Fibroblast of villous mesenchyme (primary cell): ENCODE measurements around the gene HSPB6. TPM values are rescaled to one million over a fixed set of nuclear protein-coding genes. Genes with fewer than 3 reads are reported as not detected.

ENCODE experiments used
- total RNA-seq: library from RNA; depleted of rRNA; stranded (reverse); fragments of >200 nt; gene quantifications from 2 replicates; pipeline ENCODE4 v1.2.3, GENCODE V29; 2012

Gene HSPB6
- total RNA-seq, 1 donor: 20.7 TPM

Other genes starting within 250 kb of the HSPB6 start
- 0.97 and 2.2 TPM in 2 replicates for gene DMKN, start 243.4 kb downstream of the HSPB6 start, total RNA-seq
- under 0.01 TPM in 1 of 2 replicates, not detected in the other for gene SBSN, start 228.7 kb downstream of the HSPB6 start, total RNA-seq
- gene GAPDHS, start 223.6 kb downstream of the HSPB6 start, total RNA-seq: not detected in 2 replicates
- 77.3 and 81.2 TPM in 2 replicates for gene TMEM147, start 211.4 kb downstream of the HSPB6 start, total RNA-seq
- not detected in 2 replicates for gene ATP4A, start 193.4 kb downstream of the HSPB6 start, total RNA-seq
- not detected in 2 replicates for gene PMIS2, start 170.9 kb downstream of the HSPB6 start, total RNA-seq
- 6.5 and 6.8 TPM in 2 replicates for gene HAUS5, start 144.3 kb downstream of the HSPB6 start, total RNA-seq
- gene RBM42, start 128.0 kb downstream of the HSPB6 start, total RNA-seq: 41.0 and 54.1 TPM in 2 replicates
- under 0.01 and 0.86 TPM in 2 replicates for gene ETV2, start 115.3 kb downstream of the HSPB6 start, total RNA-seq
- 165 and 215 TPM in 2 replicates for gene COX6B1, start 108.7 kb downstream of the HSPB6 start, total RNA-seq
- gene UPK1A, start 90.5 kb downstream of the HSPB6 start, total RNA-seq: not detected in 2 replicates
- not detected in 2 replicates for gene ZBTB32, start 52.5 kb downstream of the HSPB6 start, total RNA-seq
- 5.6 and 7.4 TPM in 2 replicates for gene KMT2B, start 39.0 kb downstream of the HSPB6 start, total RNA-seq
- gene IGFLR1, start 14.6 kb downstream of the HSPB6 start, total RNA-seq: 0.43 and 0.64 TPM in 2 replicates
- 4.7 and 5.8 TPM in 2 replicates for gene U2AF1L4, start 11.6 kb downstream of the HSPB6 start, total RNA-seq
- 14.7 and 18.7 TPM in 2 replicates for gene PSENEN, start 11.4 kb downstream of the HSPB6 start, total RNA-seq
- gene LIN37, start 8.5 kb downstream of the HSPB6 start, total RNA-seq: 13.8 and 14.2 TPM in 2 replicates
- 8.7 and 9.5 TPM in 2 replicates for gene PROSER3, start 1.1 kb upstream of the HSPB6 start, total RNA-seq
- 1.7 and 2.3 TPM in 2 replicates for gene ARHGAP33, start 18.5 kb upstream of the HSPB6 start, total RNA-seq
- not detected in 2 replicates for gene PRODH2, start 55.8 kb upstream of the HSPB6 start, total RNA-seq
- not detected in 2 replicates for gene NPHS1, start 95.5 kb upstream of the HSPB6 start, total RNA-seq
- gene KIRREL2, start 99.9 kb upstream of the HSPB6 start, total RNA-seq: under 0.01 TPM in 1 of 2 replicates, not detected in the other
- gene APLP1, start 111.5 kb upstream of the HSPB6 start, total RNA-seq: 3.5 and 4.2 TPM in 2 replicates
- gene NFKBID, start 143.5 kb upstream of the HSPB6 start, total RNA-seq: 3.0 and 3.5 TPM in 2 replicates
- gene HCST, start 145.5 kb upstream of the HSPB6 start, total RNA-seq: 0.43 and 0.64 TPM in 2 replicates
- gene TYROBP, start 151.3 kb upstream of the HSPB6 start, total RNA-seq: not detected in 2 replicates
- gene LRFN3, start 179.3 kb upstream of the HSPB6 start, total RNA-seq: 3.5 and 6.8 TPM in 2 replicates
- gene SDHAF1, start 238.2 kb upstream of the HSPB6 start, total RNA-seq: 12.5 and 15.5 TPM in 2 replicates